Type B pancreatic cell (in vitro differentiated cells): ENCODE data around the gene TSHR. TPM values are rescaled to one million over a fixed set of nuclear protein-coding genes. Genes with fewer than 3 reads are reported as not detected.
"Not testable (repeated sequence)": the region's sequence is repeated elsewhere in the genome, so short reads cannot be mapped to it uniquely, and the experiment has no call there.

Experiments used
- DNase-seq: peaks from one replicate; pipeline ENCODE4 v3.0.0; 2021; ENCODE audit warnings: mixed read lengths; ENCODE audit not compliant: unreplicated experiment; ENCODE audit errors: extremely low spot score
- H3K27ac Mint-ChIP-seq: 2 replicates; pipeline ENCODE4 v1.8.0; 2021; ENCODE audit warnings: mild to moderate bottlenecking, mixed read lengths
- H3K27me3 Mint-ChIP-seq: 2 replicates; pipeline ENCODE4 v1.8.0; 2021; ENCODE audit warnings: mixed read lengths
- H3K36me3 Mint-ChIP-seq: 2 replicates; pipeline ENCODE4 v1.8.0; 2021; ENCODE audit warnings: mixed read lengths
- H3K4me1 Mint-ChIP-seq: one replicate; pipeline ENCODE4 v1.8.0; 2021; ENCODE audit warnings: mixed read lengths; ENCODE audit not compliant: unreplicated experiment
- H3K4me3 Mint-ChIP-seq: 2 replicates; pipeline ENCODE4 v1.8.0; 2021; ENCODE audit warnings: mild to moderate bottlenecking, mixed read lengths
- H3K9me3 Mint-ChIP-seq: 2 replicates; pipeline ENCODE4 v1.8.0; 2021; ENCODE audit warnings: mixed read lengths
- long read RNA-seq: library from polyadenylated mRNA; unstranded; transcript quantifications from one replicate; pipeline ENCODE4 v2.0.0, GENCODE V29; 2020
- total RNA-seq: library from RNA; stranded (reverse); gene quantifications from 2 replicates; pipeline ENCODE4 v1.2.1, GENCODE V29; 2021; ENCODE audit warnings: low replicate concordance
- TF ChIP-seq, protein P1 (sequence below): fragments of 200-600 bp; sonication (generic); conservative IDR thresholded peaks from 2 replicates; pipeline ENCODE4 v1.5.0; 2021; ENCODE audit warnings: antibody characterized with exemption, mild to moderate bottlenecking

TSHR gene
- total RNA-seq = 0.65 and 1.6 TPM in 2 replicates
- long read RNA-seq, partial matches to known transcripts = 0 of 2 reads
- long read RNA-seq, other reads (novel, unspliced or antisense) = 1 of 2 reads

DNA sequence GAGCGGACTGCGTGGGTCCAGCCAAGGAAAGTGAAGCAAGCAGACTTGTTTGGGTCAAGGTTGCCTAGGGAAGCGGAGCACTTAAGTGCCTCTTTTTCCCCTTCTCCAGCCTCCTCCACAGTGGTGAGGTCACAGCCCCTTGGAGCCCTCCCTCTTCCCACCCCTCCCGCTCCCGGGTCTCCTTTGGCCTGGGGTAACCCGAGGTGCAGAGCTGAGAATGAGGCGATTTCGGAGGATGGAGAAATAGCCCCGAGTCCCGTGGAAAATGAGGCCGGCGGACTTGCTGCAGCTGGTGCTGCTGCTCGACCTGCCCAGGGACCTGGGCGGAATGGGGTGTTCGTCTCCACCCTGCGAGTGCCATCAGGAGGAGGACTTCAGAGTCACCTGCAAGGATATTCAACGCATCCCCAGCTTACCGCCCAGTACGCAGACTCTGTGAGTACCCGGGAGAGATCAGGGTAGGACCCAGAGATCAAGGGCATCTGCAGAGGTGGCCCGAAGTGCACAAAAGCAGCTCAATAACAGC is at the start of gene TSHR:
Gene TSHR, plus strand, starts transcription at position 206 of the 526 bp plus-strand sequence. Its CDS starts 60 bp downstream, at position 266.
- Mint-ChIP-seq H3K27ac (peak within 1 kb of the TSS; percentile 39), H3K9me3 (no peaks in the 10 kb centered on the region), H3K4me1 (peaks cover 3% of the 10 kb centered on the region), H3K4me3 (peak within 1 kb of the TSS; percentile 88), H3K27me3 (peaks cover 67% of the 10 kb centered on the region), H3K36me3 (no peaks in the 10 kb centered on the region)
- no peak for DNase-seq
- TF ChIP-seq, protein P1, sequence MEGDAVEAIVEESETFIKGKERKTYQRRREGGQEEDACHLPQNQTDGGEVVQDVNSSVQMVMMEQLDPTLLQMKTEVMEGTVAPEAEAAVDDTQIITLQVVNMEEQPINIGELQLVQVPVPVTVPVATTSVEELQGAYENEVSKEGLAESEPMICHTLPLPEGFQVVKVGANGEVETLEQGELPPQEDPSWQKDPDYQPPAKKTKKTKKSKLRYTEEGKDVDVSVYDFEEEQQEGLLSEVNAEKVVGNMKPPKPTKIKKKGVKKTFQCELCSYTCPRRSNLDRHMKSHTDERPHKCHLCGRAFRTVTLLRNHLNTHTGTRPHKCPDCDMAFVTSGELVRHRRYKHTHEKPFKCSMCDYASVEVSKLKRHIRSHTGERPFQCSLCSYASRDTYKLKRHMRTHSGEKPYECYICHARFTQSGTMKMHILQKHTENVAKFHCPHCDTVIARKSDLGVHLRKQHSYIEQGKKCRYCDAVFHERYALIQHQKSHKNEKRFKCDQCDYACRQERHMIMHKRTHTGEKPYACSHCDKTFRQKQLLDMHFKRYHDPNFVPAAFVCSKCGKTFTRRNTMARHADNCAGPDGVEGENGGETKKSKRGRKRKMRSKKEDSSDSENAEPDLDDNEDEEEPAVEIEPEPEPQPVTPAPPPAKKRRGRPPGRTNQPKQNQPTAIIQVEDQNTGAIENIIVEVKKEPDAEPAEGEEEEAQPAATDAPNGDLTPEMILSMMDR = no peak

DNA sequence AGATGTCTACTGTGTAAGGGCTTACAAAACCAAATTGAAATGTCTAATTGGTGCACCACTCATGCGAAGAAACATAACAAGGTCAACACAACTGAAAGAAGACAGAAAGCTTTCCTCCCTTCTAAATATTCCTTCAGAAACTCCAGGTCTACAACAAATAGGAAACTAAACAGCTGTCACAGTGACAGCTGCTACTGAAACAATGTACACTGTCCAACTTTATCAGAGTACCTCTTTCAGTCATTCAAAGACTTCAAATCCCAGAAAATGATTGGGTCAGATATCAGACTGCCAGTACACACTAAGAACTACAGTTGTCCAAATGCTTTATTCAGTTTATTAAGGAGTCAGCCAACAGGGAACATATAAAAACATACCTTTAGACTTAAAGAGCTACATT is 49.1 kb upstream of the TSHR start:
- Mint-ChIP-seq H3K27me3 (no peaks in the 10 kb centered on the region), H3K36me3 (peaks cover 17% of the 10 kb centered on the region), H3K4me1 (no peaks in the 10 kb centered on the region), H3K4me3 (no peak overlapping the region), H3K27ac (no peak overlapping the region), H3K9me3 (no peaks in the 10 kb centered on the region)
- TF ChIP-seq, protein P1 = no peak
- DNase-seq = no peak

DNA sequence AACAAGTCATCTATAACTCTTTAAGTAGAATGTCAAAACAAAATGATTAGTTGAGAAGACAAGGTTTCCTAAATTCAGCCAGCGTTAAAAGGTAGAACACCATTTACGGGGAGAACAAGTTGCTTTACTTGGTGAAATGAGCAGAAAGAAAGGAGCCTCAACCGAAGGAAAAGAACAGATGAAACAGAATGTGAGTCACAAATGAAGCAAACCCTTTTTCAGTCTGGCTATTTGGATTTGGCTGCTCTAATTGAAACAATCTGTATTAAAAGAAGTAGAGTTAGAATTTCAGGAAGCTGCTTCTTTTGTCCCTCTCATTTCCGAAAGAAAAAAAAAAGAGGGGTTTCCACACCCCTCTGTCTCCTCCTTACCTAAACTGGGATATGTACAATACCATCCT is 48.5 kb upstream of the TSHR start:
- TF ChIP-seq, protein P1 = no peak
- Mint-ChIP-seq H3K9me3 (no peaks in the 10 kb centered on the region), H3K27me3 (no peaks in the 10 kb centered on the region), H3K27ac (no peak overlapping the region), H3K36me3 (peaks cover 17% of the 10 kb centered on the region), H3K4me1 (no peaks in the 10 kb centered on the region), H3K4me3 (no peak overlapping the region)
- DNase-seq = no peak

DNA sequence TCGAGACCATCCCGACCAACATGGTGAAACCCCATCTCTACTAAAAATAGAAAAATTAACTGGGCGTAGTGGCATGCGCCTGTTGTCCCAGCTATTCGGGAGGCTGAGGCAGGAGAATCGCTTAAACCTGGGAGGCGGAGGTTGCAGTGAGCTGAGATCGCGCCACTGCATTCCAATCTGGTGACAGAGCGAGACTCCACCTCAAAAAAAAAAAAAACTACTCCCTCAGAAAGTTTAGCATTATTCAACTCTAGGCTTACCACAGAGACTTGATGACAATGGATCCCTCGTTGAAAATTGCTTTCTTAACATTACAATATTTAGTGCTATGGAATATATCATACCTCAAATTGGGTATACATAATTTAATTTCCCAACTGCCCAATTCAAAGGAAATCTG is 43.4 kb upstream of the TSHR start:
- not testable (repeated sequence) for H3K27me3 Mint-ChIP-seq, H3K4me1 Mint-ChIP-seq, H3K36me3 Mint-ChIP-seq, DNase-seq, H3K9me3 Mint-ChIP-seq, H3K4me3 Mint-ChIP-seq, H3K27ac Mint-ChIP-seq

DNA sequence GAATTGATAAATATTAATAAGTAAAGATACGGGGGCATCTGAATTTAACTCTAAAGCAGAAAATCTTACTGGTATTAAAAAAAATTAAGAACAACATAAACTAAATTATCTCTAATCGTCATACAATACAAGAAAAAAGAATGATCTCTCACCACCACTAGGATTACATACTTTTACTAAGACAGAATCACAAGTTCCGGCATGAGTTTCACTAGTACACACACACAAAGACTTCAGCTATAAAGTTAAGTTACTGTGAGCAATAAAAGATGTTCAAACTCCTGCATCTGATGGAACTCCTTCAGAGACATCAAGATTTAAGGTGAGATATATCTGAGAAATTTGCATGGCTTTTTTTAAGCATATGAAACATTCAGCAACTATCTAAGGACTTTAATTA is 35.8 kb upstream of the TSHR start:
- H3K36me3 Mint-ChIP-seq = peaks cover 6% of the 10 kb centered on the region
- no peak overlapping the region for H3K4me3 Mint-ChIP-seq
- TF ChIP-seq, protein P1 = no peak

DNA sequence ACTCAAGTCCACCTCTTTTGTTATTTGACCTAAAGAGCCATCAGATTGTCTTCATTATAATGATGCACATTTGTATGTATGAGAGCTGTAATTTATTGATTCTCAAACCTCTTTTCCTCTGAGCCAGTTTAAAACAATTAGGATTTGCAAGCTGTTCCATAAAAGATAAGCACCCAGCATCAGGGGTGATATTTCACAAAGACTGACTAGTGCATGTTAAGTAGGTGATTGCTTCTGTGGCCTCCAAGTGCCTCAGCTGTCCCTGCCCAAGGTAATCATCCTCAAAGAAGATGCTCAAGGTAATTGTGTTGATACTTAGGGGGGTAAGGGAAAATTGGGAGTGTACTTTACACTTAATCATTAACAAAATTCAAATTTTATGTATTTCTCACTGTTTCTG is 32.1 kb upstream of the TSHR start:
- Mint-ChIP-seq H3K9me3 (no peaks in the 10 kb centered on the region), H3K36me3 (no peaks in the 10 kb centered on the region), H3K27me3 (no peaks in the 10 kb centered on the region), H3K4me3 (no peak overlapping the region), H3K4me1 (no peaks in the 10 kb centered on the region), H3K27ac (no peak overlapping the region)
- TF ChIP-seq, protein P1 = no peak
- DNase-seq = no peak

More for the DNA sequence above, 35.8 kb upstream of the TSHR start:
- H3K27ac Mint-ChIP-seq = no peak overlapping the region
- H3K9me3 Mint-ChIP-seq = no peaks in the 10 kb centered on the region
- H3K4me1 Mint-ChIP-seq = no peaks in the 10 kb centered on the region
- DNase-seq = no peak
- H3K27me3 Mint-ChIP-seq = no peaks in the 10 kb centered on the region
